HepG2 (cell line): ENCODE results near the gene NYAP1. TPM values are rescaled to one million over a fixed set of nuclear protein-coding genes. Genes with fewer than 3 reads are reported as not detected.

Source experiments
- MLX ChIP-seq: IDR thresholded peaks from 2 replicates; pipeline ENCODE4 v1.6.1; 2016
- NFKB2 ChIP-seq: sonication (generic); formaldehyde crosslinking; IDR thresholded peaks from 2 replicates; pipeline ENCODE4 v1.4.0; 2020; ENCODE audit warnings: missing genetic modification reagents, borderline replicate concordance
- PTBP1 ChIP-seq: fragments of 200-400 bp; formaldehyde crosslinking; IDR thresholded peaks from 2 replicates; pipeline ENCODE4 v1.6.1; 2018; ENCODE audit warnings: low read length, low read depth; ENCODE audit not compliant: poor library complexity, severe bottlenecking
- THAP11 ChIP-seq: IDR thresholded peaks from 2 replicates; pipeline ENCODE4 v1.6.1; 2016; ENCODE audit warnings: missing biosample characterization, missing genetic modification reagents
- THAP8 ChIP-seq: sonication (generic); formaldehyde crosslinking; IDR thresholded peaks from 2 replicates; pipeline ENCODE4 v1.5.1; 2020; ENCODE audit warnings: missing genetic modification reagents, mild to moderate bottlenecking, borderline replicate concordance
- ZNF33A ChIP-seq: sonication (generic); formaldehyde crosslinking; IDR thresholded peaks from 2 replicates; pipeline ENCODE4 v1.5.1; 2020; ENCODE audit warnings: missing genetic modification reagents, mild to moderate bottlenecking, moderate library complexity, borderline replicate concordance
- ZNF430 ChIP-seq: sonication (generic); formaldehyde crosslinking; IDR thresholded peaks from 2 replicates; pipeline ENCODE4 v1.9.0; 2021; ENCODE audit warnings: mild to moderate bottlenecking, missing genetic modification reagents
- ZNF512 ChIP-seq: sonication (generic); formaldehyde crosslinking; IDR thresholded peaks from 2 replicates; pipeline ENCODE4 v1.4.0; 2020; ENCODE audit warnings: mild to moderate bottlenecking, missing genetic modification reagents
- ZNF883 ChIP-seq: sonication (generic); formaldehyde crosslinking; IDR thresholded peaks from 2 replicates; pipeline ENCODE4 v1.5.1; 2020; ENCODE audit warnings: mild to moderate bottlenecking, missing genetic modification reagents; ENCODE audit errors: not compliant biosample characterization
- polyA plus RNA-seq, 8 experiments: library from polyadenylated mRNA; depleted of rRNA in 3 of 8; stranded (reverse) in 7 of 8; unstranded in 1 of 8; fragments of >200 nt; fragmentation: Illumina TruSeq in 4 of 8; extraction: Trizol in 4 of 8; gene quantifications; 2 replicates each; pipeline versions ENCODE4 v1.2.1 to v1.2.3, GENCODE V29; 2011 to 2016; ENCODE audit warnings: low read depth in 4 of 8, missing spikeins in 1 of 8, mixed read lengths in 1 of 8; ENCODE audit not compliant: insufficient read depth in 1 of 8
- total RNA-seq, 5 experiments: library from RNA; depleted of rRNA; stranded (reverse); fragments of >200 nt; fragmentation: Illumina TruSeq; extraction: Trizol; gene quantifications; 2 replicates each; pipeline ENCODE4 v1.2.3, GENCODE V29; 2016; ENCODE audit warnings: low read depth in 1 of 5
- TF ChIP-seq, protein P1 (sequence below): IDR thresholded peaks from 2 replicates; pipeline ENCODE4 v1.4.0; 2020; ENCODE audit warnings: mild to moderate bottlenecking, missing genetic modification reagents
- TF ChIP-seq, protein P2 (sequence below), 2 experiments: fragments of 450-650 bp in 1 of 2; sonication (generic) in 1 of 2; formaldehyde crosslinking in 1 of 2; IDR thresholded peaks; 2 replicates each; pipeline versions ENCODE4 v1.6.1 to v1.8.0; 2016 to 2022; ENCODE audit warnings: antibody characterized with exemption in 1 of 2, mild to moderate bottlenecking in 1 of 2, missing genetic modification reagents in 1 of 2

The NYAP1 gene
- total and polyA plus RNA-seq, 2 of the 13 experiments (the other 11 are each of a cell fraction or from before 2014, with no cell fraction given) = 0.15 to 0.46 TPM

DNA sequence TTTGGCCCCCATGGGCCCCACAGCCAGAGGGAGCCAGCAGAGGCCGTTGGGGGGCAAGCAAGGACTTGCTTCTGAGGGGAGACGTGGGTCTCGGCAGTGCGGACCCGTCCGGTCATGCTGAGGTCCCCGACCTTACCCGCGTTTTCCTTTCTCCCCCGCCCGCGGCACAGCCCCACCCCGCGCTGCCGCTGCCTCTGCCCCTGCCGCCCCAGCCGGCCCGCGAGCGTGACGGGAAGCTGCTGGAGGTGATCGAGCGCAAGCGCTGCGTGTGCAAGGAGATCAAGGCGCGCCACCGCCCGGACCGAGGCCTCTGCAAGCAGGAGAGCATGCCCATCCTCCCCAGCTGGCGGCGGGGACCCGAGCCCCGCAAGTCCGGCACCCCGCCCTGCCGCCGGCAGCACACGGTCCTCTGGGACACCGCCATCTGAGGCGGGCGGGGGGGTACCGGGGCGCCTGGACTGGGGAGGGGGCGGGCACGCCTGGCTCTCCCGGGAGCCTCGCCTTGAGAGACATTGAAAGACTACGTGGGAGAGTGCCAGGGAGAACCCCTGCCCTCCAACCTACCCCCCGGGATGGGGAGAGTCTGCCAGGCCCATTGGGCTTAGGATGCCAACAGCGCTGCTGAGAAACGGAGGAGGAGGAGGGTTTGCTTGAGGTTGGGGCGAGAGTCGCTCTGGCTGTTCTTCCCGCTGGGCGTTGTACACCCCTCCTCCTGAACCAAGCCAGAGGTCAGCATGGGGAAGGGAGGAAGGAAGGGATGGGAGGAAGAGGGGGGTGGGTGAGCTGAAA is 9.9 kb downstream of the NYAP1 start (continued):
- TF ChIP-seq, protein P1, sequence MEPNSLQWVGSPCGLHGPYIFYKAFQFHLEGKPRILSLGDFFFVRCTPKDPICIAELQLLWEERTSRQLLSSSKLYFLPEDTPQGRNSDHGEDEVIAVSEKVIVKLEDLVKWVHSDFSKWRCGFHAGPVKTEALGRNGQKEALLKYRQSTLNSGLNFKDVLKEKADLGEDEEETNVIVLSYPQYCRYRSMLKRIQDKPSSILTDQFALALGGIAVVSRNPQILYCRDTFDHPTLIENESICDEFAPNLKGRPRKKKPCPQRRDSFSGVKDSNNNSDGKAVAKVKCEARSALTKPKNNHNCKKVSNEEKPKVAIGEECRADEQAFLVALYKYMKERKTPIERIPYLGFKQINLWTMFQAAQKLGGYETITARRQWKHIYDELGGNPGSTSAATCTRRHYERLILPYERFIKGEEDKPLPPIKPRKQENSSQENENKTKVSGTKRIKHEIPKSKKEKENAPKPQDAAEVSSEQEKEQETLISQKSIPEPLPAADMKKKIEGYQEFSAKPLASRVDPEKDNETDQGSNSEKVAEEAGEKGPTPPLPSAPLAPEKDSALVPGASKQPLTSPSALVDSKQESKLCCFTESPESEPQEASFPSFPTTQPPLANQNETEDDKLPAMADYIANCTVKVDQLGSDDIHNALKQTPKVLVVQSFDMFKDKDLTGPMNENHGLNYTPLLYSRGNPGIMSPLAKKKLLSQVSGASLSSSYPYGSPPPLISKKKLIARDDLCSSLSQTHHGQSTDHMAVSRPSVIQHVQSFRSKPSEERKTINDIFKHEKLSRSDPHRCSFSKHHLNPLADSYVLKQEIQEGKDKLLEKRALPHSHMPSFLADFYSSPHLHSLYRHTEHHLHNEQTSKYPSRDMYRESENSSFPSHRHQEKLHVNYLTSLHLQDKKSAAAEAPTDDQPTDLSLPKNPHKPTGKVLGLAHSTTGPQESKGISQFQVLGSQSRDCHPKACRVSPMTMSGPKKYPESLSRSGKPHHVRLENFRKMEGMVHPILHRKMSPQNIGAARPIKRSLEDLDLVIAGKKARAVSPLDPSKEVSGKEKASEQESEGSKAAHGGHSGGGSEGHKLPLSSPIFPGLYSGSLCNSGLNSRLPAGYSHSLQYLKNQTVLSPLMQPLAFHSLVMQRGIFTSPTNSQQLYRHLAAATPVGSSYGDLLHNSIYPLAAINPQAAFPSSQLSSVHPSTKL = peak; percentile 58; the same call in 1 of the 2 replicates
- TF ChIP-seq ZNF512 (no peak), THAP8 (CRISPR knock-in tag) (no peak), NFKB2 (CRISPR knock-in tag) (peak; percentile 62; the same call in 1 of the 2 replicates), MLX (CRISPR knock-in tag) (no peak), ZNF33A (CRISPR knock-in tag) (no peak), THAP11 (CRISPR knock-in tag) (peak; percentile 44; the same call in 1 of the 2 replicates), ZNF883 (CRISPR knock-in tag) (peak; percentile 69), ZNF430 (CRISPR knock-in tag) (peak; percentile 48; the same call in 1 of the 2 replicates), PTBP1 (peak; percentile 56)
- TF ChIP-seq, protein P2, sequence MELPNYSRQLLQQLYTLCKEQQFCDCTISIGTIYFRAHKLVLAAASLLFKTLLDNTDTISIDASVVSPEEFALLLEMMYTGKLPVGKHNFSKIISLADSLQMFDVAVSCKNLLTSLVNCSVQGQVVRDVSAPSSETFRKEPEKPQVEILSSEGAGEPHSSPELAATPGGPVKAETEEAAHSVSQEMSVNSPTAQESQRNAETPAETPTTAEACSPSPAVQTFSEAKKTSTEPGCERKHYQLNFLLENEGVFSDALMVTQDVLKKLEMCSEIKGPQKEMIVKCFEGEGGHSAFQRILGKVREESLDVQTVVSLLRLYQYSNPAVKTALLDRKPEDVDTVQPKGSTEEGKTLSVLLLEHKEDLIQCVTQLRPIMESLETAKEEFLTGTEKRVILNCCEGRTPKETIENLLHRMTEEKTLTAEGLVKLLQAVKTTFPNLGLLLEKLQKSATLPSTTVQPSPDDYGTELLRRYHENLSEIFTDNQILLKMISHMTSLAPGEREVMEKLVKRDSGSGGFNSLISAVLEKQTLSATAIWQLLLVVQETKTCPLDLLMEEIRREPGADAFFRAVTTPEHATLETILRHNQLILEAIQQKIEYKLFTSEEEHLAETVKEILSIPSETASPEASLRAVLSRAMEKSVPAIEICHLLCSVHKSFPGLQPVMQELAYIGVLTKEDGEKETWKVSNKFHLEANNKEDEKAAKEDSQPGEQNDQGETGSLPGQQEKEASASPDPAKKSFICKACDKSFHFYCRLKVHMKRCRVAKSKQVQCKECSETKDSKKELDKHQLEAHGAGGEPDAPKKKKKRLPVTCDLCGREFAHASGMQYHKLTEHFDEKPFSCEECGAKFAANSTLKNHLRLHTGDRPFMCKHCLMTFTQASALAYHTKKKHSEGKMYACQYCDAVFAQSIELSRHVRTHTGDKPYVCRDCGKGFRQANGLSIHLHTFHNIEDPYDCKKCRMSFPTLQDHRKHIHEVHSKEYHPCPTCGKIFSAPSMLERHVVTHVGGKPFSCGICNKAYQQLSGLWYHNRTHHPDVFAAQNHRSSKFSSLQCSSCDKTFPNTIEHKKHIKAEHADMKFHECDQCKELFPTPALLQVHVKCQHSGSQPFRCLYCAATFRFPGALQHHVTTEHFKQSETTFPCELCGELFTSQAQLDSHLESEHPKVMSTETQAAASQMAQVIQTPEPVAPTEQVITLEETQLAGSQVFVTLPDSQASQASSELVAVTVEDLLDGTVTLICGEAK (IDR thresholded peaks at IDR 0.05) = no peak
- TF ChIP-seq, protein P2 (CRISPR knock-in tag; IDR thresholded peaks at IDR 0.05) = no peak
